SU-DHL-6 (cell line): ENCODE measurements around the gene FRK.

ENCODE experiments used
- CTCF ChIP-seq: fragments of 200-600 bp; sonication (generic); IDR thresholded peaks from one replicate; pipeline ENCODE4 v1.5.1; 2017; ENCODE audit warnings: antibody characterized with exemption, mild to moderate bottlenecking, low read length, moderate library complexity; ENCODE audit not compliant: insufficient read depth, poor library complexity, severe bottlenecking
- EZH2phosphoT487 ChIP-seq: fragments of 200-600 bp; sonication (generic), shearing (Covaris generic); conservative IDR thresholded peaks from 2 replicates; pipeline ENCODE4 v1.6.1; 2018; ENCODE audit warnings: mild to moderate bottlenecking, antibody characterized with exemption, low read length, moderate library complexity, mixed read lengths

DNA sequence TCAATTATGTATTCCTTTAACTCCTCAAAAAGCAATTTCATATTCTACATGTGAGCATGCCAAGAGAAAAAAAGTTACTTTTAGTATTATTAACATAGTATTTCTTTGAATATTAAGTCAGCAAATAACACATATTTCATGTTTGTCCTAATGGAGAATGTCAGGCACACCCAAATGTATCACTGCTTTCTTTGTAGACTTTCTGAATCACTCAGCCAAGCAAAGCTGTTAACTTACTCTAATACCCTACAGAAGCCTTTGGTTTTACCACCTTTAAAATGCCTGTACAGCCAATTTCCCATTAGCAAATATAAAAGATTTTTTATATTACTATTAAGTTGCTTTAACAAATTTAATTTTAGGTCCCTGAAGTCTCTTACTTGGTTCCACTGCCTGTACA lies 23.8 kb downstream of the FRK start:
- TF ChIP-seq EZH2phosphoT487 (no peak), CTCF (no peak)
